B cell (primary cell): ENCODE measurements around the gene RNF166. TPM values are rescaled to one million over a fixed set of nuclear protein-coding genes. Genes with fewer than 3 reads are reported as not detected.

Source experiments
- ATAC-seq: fragments of 200-7000 bp; cut with Tn5 transposase; one replicate; pipeline ENCODE4 v1.10.0; 2021; ENCODE audit warnings: low read depth, mild to moderate bottlenecking, moderate number of reproducible peaks, moderate library complexity
- CTCF ChIA-PET: fragments of 350-600 bp; sonication (Branson Sonifier 250); formaldehyde crosslinking; loops from one replicate; lab custom pipeline; 2021; ENCODE audit warnings: antibody characterized with exemption, inconsistent platforms; lab: Charles Lee
- POLR2A ChIA-PET: fragments of 350-600 bp; sonication (Branson Sonifier 250); formaldehyde crosslinking; loops from one replicate; lab custom pipeline; 2021; ENCODE audit warnings: antibody characterized with exemption; lab: Charles Lee
- DNase-seq: peaks from one replicate; pipeline ENCODE4 v3.0.0; 2013
- H2AFZ ChIP-seq: 2 replicates; pipeline ENCODE4 v1.6.1; 2012; ENCODE audit warnings: mild to moderate bottlenecking, low read depth, low read length; ENCODE audit not compliant: insufficient read depth, poor library complexity, severe bottlenecking
- H3K27ac ChIP-seq, 2 donors: 1 replicate in 1 of 2; 2 replicates in 1 of 2; pipeline ENCODE4 v1.5.1; 2012 to 2013; ENCODE audit warnings: low read length in 2 of 2, mild to moderate bottlenecking in 2 of 2, moderate library complexity in 1 of 2
- H3K27me3 ChIP-seq, 4 experiments: fragments of 200-600 bp in 1 of 4; sonication (generic) in 1 of 4; replicated peaks in 1 of 4; 1 replicate in 2 of 4; 2 replicates in 2 of 4; pipeline versions ENCODE4 v1.6.1 to v1.7.0; 2013 to 2016; ENCODE audit warnings: low read length in 3 of 4, mild to moderate bottlenecking in 2 of 4, mixed read lengths in 1 of 4, moderate library complexity in 1 of 4; ENCODE audit not compliant: insufficient read depth in 4 of 4, control insufficient read depth in 3 of 4; ENCODE audit errors: control extremely low read depth in 1 of 4
- H3K36me3 ChIP-seq, 2 experiments: replicated peaks in 1 of 2; 1 replicate in 1 of 2; 2 replicates in 1 of 2; pipeline versions ENCODE4 v1.6.1 to v1.7.1; 2013; ENCODE audit warnings: low read length in 1 of 2; ENCODE audit not compliant: insufficient read depth in 2 of 2, control insufficient read depth in 1 of 2; ENCODE audit errors: control extremely low read depth in 1 of 2, extremely low read depth in 1 of 2
- H3K4me1 ChIP-seq, 2 donors: fragments of 200-600 bp in 1 of 2; sonication (generic) in 1 of 2; 1 replicate in 1 of 2; 2 replicates in 1 of 2; pipeline versions ENCODE4 v1.5.1 to v1.6.1; 2013 to 2017; ENCODE audit warnings: low read length in 2 of 2; ENCODE audit not compliant: control insufficient read depth in 2 of 2, insufficient read depth in 2 of 2
- H3K4me2 ChIP-seq: replicated peaks from 2 replicates; pipeline ENCODE3; 2012; ENCODE audit warnings: mild to moderate bottlenecking, low read depth, low read length; ENCODE audit not compliant: poor library complexity, severe bottlenecking
- H3K4me3 ChIP-seq, 5 experiments: fragments of 200-600 bp in 1 of 5; sonication (generic) in 1 of 5; 1 replicate in 3 of 5; 2 replicates in 2 of 5; pipeline versions ENCODE4 v1.5.1 to v1.7.0; 2011 to 2016; ENCODE audit warnings: low read length in 4 of 5, mild to moderate bottlenecking in 4 of 5, low read depth in 2 of 5, control low read depth in 1 of 5, moderate library complexity in 1 of 5; ENCODE audit not compliant: insufficient read depth in 1 of 5; ENCODE audit errors: control extremely low read depth in 1 of 5, extremely low read depth in 1 of 5
- H3K79me2 ChIP-seq: fragments of 200-600 bp; sonication (generic); one replicate; pipeline ENCODE4 v1.6.0; 2016; ENCODE audit warnings: low read length; ENCODE audit not compliant: control insufficient read depth, insufficient read depth
- H3K9ac ChIP-seq: fragments of 200-600 bp; sonication (generic); 2 replicates; pipeline ENCODE4 v1.6.1; 2017; ENCODE audit warnings: mild to moderate bottlenecking, low read length, moderate library complexity
- H3K9me3 ChIP-seq, 3 donors: one replicate each; pipeline versions ENCODE4 v1.6.1 to v1.7.1; 2013; ENCODE audit warnings: low read length in 2 of 3; ENCODE audit not compliant: control insufficient read depth in 2 of 3, insufficient read depth in 1 of 3; ENCODE audit errors: control extremely low read depth in 1 of 3
- H4K20me1 ChIP-seq: 2 replicates; pipeline ENCODE4 v1.6.0; 2012; ENCODE audit warnings: mild to moderate bottlenecking, low read length; ENCODE audit not compliant: insufficient read depth, control insufficient read depth, poor library complexity, severe bottlenecking
- H3K27ac Mint-ChIP-seq: one replicate; pipeline ENCODE4 v1.8.0; 2021; ENCODE audit warnings: mixed read lengths
- H3K27me3 Mint-ChIP-seq: one replicate; pipeline ENCODE4 v1.8.0; 2021; ENCODE audit warnings: mixed read lengths
- H3K4me1 Mint-ChIP-seq: one replicate; pipeline ENCODE4 v1.8.0; 2021; ENCODE audit warnings: mixed read lengths
- H3K4me3 Mint-ChIP-seq: one replicate; pipeline ENCODE4 v1.8.0; 2021; ENCODE audit warnings: mixed read lengths
- H3K9me3 Mint-ChIP-seq: one replicate; pipeline ENCODE4 v1.8.0; 2022; ENCODE audit warnings: mixed read lengths; ENCODE audit not compliant: insufficient read depth
- CTCF ChIP-seq: fragments of 200-600 bp; IDR thresholded peaks from one replicate; pipeline ENCODE4 v1.8.0; 2022; ENCODE audit warnings: antibody characterized with exemption, mild to moderate bottlenecking
- EZH2 ChIP-seq: IDR thresholded peaks from 2 replicates; pipeline ENCODE4 v1.6.1; 2012; ENCODE audit warnings: borderline replicate concordance, low read depth, mild to moderate bottlenecking, moderate library complexity, low read length; ENCODE audit not compliant: insufficient read depth, poor library complexity, severe bottlenecking
- WGBS: methylation state at CpG from one replicate; pipeline ENCODE4 v1.1.5; 2013; ENCODE audit warnings: missing lambda C conversion rate; ENCODE audit not compliant: insufficient coverage; 5-methylcytosine and 5-hydroxymethylcytosine counted together
- intact Hi-C: fragments of 100-400 bp; cut with micrococcal nuclease; formaldehyde crosslinking; loops from one replicate; pipeline ENCODE4 v1.10.0; 2022
- polyA plus RNA-seq: library from polyadenylated mRNA; depleted of rRNA; stranded (reverse); fragments of >200 nt; gene quantifications from 2 replicates; pipeline ENCODE4 v1.2.3, GENCODE V29; 2012
- total RNA-seq, 2 donors: library from RNA; stranded (reverse); fragments of 120-200 nt in 1 of 2; gene quantifications; 1 replicate in 1 of 2; 2 replicates in 1 of 2; pipeline versions ENCODE4 v1.2.3 to v1.2.4, GENCODE V29; 2013 to 2022

Gene RNF166
- total and polyA plus RNA-seq, 2 donors (not counting 1 experiment from before 2014, with no cell fraction given) = 64.1 to 65.0 TPM

- Histone ChIP-seq H3K4me1 (peaks cover 5 to 18% of the 10 kb centered on the region in 2 donors), H3K79me2 (peaks cover 11% of the 10 kb centered on the region), H3K4me3 (no peak overlapping the region), H4K20me1 (peaks cover 27% of the 10 kb centered on the region), H3K9ac (no peak overlapping the region), H3K27me3 (no peaks in the 10 kb centered on the region), H3K4me2 (no peak overlapping the region), H2AFZ (no peak overlapping the region), H3K9me3 (no peaks in the 10 kb centered on the region), H3K27ac (no peak overlapping the region), H3K36me3 (peaks cover 0 to 37% of the 10 kb centered on the region in 2 experiments)
- intact Hi-C loops = no loop called here
- DNase-seq (no peak), ATAC-seq (no peak)
- TF ChIP-seq EZH2 (no peak), CTCF (no peak)
- Mint-ChIP-seq H3K27ac (no peak overlapping the region), H3K27me3 (no peaks in the 10 kb centered on the region), H3K4me1 (peaks cover 6% of the 10 kb centered on the region), H3K9me3 (no peaks in the 10 kb centered on the region), H3K4me3 (no peak overlapping the region)
- 95% methylated on average over 23 of the region's 23 CpGs for WGBS
- ChIA-PET POLR2A (no interaction called here), CTCF (interaction anchor here (0.9 to 5.0 kb wide), 4 partner anchors 9 to 473 kb away, joined by 3 to 50 read pairs (median 4); partner anchors contain the start of genes GALNS and TRAPPC2L)
Measured at GRCh38 chr16:88734361-88734728, 28.1 kb upstream of the RNF166 start.

- Histone ChIP-seq H4K20me1 (peaks cover 27% of the 10 kb centered on the region), H3K4me3 (no peak overlapping the region), H3K4me2 (no peak overlapping the region), H3K9me3 (no peaks in the 10 kb centered on the region), H3K9ac (no peak overlapping the region), H3K4me1 (peaks cover 5 to 18% of the 10 kb centered on the region in 2 donors), H3K36me3 (peaks cover 0 to 37% of the 10 kb centered on the region in 2 experiments), H2AFZ (no peak overlapping the region), H3K79me2 (peaks cover 11% of the 10 kb centered on the region), H3K27ac (no peak overlapping the region), H3K27me3 (no peaks in the 10 kb centered on the region)
- TF ChIP-seq EZH2 (no peak), CTCF (no peak)
- no peaks in the 10 kb centered on the region for H3K9me3 Mint-ChIP-seq
- intact Hi-C loops = no loop called here
- H3K27me3 Mint-ChIP-seq = no peaks in the 10 kb centered on the region
- no peak overlapping the region for H3K4me3 Mint-ChIP-seq
- CTCF ChIA-PET = interaction anchor here (0.7 to 5.0 kb wide), 5 partner anchors 10 to 474 kb away, joined by 3 to 50 read pairs (median 4); partner anchors contain the start of genes GALNS and TRAPPC2L
- H3K27ac Mint-ChIP-seq = no peak overlapping the region
- DNase-seq (no peak), ATAC-seq (no peak)
- POLR2A ChIA-PET = no interaction called here
- 91% methylated on average over 26 of the region's 27 CpGs for WGBS
- H3K4me1 Mint-ChIP-seq = peaks cover 5% of the 10 kb centered on the region
Measured at GRCh38 chr16:88733630-88734360, 27.6 kb upstream of the RNF166 start.
